HCT116 (cell line): ENCODE measurements around the gene WIZ. TPM values are rescaled to one million over a fixed set of nuclear protein-coding genes. Genes with fewer than 3 reads are reported as not detected.

ENCODE experiments used
- ATAC-seq: fragments of 200-7000 bp; cut with Tn5 transposase; 2 replicates; pipeline ENCODE4 v1.9.1; 2020; ENCODE audit warnings: mild to moderate bottlenecking, moderate library complexity
- BruUV-seq: library from RNA; stranded (reverse); fragments of 400-500 nt; replicated peaks from 2 replicates; lab custom pipeline; 2021; lab: Mats Ljungman, UMichigan
- CTCF ChIA-PET: fragments of 300-600 bp; sonication (Branson Sonifier 250); formaldehyde crosslinking; loops from one replicate; lab custom pipeline; 2021; ENCODE audit warnings: antibody characterized with exemption; lab: Charles Lee
- POLR2A ChIA-PET: fragments of 300-600, 350-600 bp; sonication (Branson Sonifier 250); formaldehyde crosslinking; loops from one replicate; lab custom pipeline; 2021; ENCODE audit warnings: antibody characterized with exemption; lab: Charles Lee
- RAD21 ChIA-PET, 2 experiments: fragments of 300-600 bp; sonication (Branson Sonifier 250); formaldehyde crosslinking; loops; one replicate each; lab custom pipeline; 2023; ENCODE audit warnings: low total read pairs in 2 of 2; ENCODE audit not compliant: uncharacterized antibody in 2 of 2, unreplicated experiment in 2 of 2, low non-redundant PET in 1 of 2; lab: Charles Lee
- DNase-seq: peaks from one replicate; pipeline ENCODE4 v3.0.0-alpha.2; 2010; ENCODE audit warnings: low read depth, low spot score
- H2AFZ ChIP-seq: fragments of 200-600 bp; shearing (Covaris generic), sonication (generic); 2 replicates; pipeline ENCODE4 v1.6.1; 2017; ENCODE audit warnings: low read depth, mixed run types, mixed read lengths, antibody characterized with exemption, low read length; ENCODE audit not compliant: poor library complexity, severe bottlenecking
- H3K27ac ChIP-seq: 2 replicates; pipeline ENCODE4 v1.5.1; 2012; ENCODE audit warnings: low read depth, low read length
- H3K27me3 ChIP-seq: fragments of 200-600 bp; sonication (generic); 2 replicates; pipeline ENCODE4 v1.6.1; 2016; ENCODE audit warnings: mixed run types, low read length, mixed read lengths; ENCODE audit not compliant: insufficient read depth
- H3K36me3 ChIP-seq, 2 experiments: fragments of 200-500 bp in 1 of 2; fragments of 200-600 bp in 1 of 2; sonication (Bioruptor generic) in 1 of 2; sonication (generic) in 1 of 2; 2 replicates each; pipeline versions ENCODE4 v1.5.1 to v1.6.1; 2014 to 2016; ENCODE audit warnings: low read length in 2 of 2, inconsistent platforms in 1 of 2, mixed read lengths in 1 of 2, mixed run types in 1 of 2; ENCODE audit not compliant: insufficient read depth in 2 of 2, control insufficient read depth in 1 of 2
- H3K4me1 ChIP-seq, 2 experiments: fragments of 200-600 bp in 1 of 2; sonication (generic) in 1 of 2; 2 replicates each; pipeline versions ENCODE4 v1.5.1 to v1.6.1; 2012 to 2017; ENCODE audit warnings: low read length in 2 of 2, inconsistent platforms in 1 of 2, mild to moderate bottlenecking in 1 of 2, mixed read lengths in 1 of 2, mixed run types in 1 of 2, moderate library complexity in 1 of 2; ENCODE audit not compliant: insufficient read depth in 2 of 2, control insufficient read depth in 1 of 2
- H3K4me2 ChIP-seq: fragments of 200-600 bp; sonication (generic); 2 replicates; pipeline ENCODE4 v1.6.1; 2017; ENCODE audit warnings: mixed run types, low read length, mixed read lengths
- H3K4me3 ChIP-seq, 2 experiments: fragments of 200-600 bp in 1 of 2; sonication (generic) in 1 of 2; replicated peaks in 1 of 2; 2 replicates each; pipeline ENCODE4 v1.5.1; 2011 to 2016; ENCODE audit warnings: low read length in 2 of 2, control low read depth in 1 of 2, low read depth in 1 of 2, mild to moderate bottlenecking in 1 of 2, mixed read lengths in 1 of 2, mixed run types in 1 of 2
- H3K79me2 ChIP-seq: fragments of 200-600 bp; sonication (generic); 2 replicates; pipeline ENCODE4 v1.6.1; 2017; ENCODE audit warnings: mild to moderate bottlenecking, mixed run types, low read length, moderate library complexity, mixed read lengths; ENCODE audit not compliant: insufficient read depth
- H3K9ac ChIP-seq: fragments of 200-600 bp; sonication (generic); 2 replicates; pipeline ENCODE4 v1.6.1; 2016; ENCODE audit warnings: low read length, mixed read lengths
- H3K9me2 ChIP-seq: fragments of 200-600 bp; sonication (generic), shearing (Covaris generic); 2 replicates; pipeline ENCODE4 v1.6.1; 2017; ENCODE audit warnings: mixed run types, mild to moderate bottlenecking, moderate library complexity; ENCODE audit not compliant: insufficient read depth
- H3K9me3 ChIP-seq, 2 experiments: fragments of 200-500 bp in 1 of 2; fragments of 200-600 bp in 1 of 2; sonication (Bioruptor generic) in 1 of 2; sonication (generic) in 1 of 2; 2 replicates each; pipeline ENCODE4 v1.6.1; 2014 to 2017; ENCODE audit warnings: low read length in 2 of 2, mixed read lengths in 2 of 2, inconsistent platforms in 1 of 2, low read depth in 1 of 2, mild to moderate bottlenecking in 1 of 2, mixed run types in 1 of 2, moderate library complexity in 1 of 2; ENCODE audit not compliant: control insufficient read depth in 1 of 2, insufficient read depth in 1 of 2
- H4K20me1 ChIP-seq: fragments of 200-600 bp; sonication (generic), shearing (Covaris generic); 2 replicates; pipeline ENCODE4 v1.6.1; 2017; ENCODE audit warnings: mixed run types, mild to moderate bottlenecking, moderate library complexity; ENCODE audit not compliant: insufficient read depth
- CBX3 ChIP-seq: IDR thresholded peaks from 2 replicates; pipeline ENCODE4 v1.6.1; 2012; ENCODE audit warnings: low read depth
- CEBPB ChIP-seq: IDR thresholded peaks from 2 replicates; pipeline ENCODE4 v1.6.1; 2012; ENCODE audit warnings: low read depth
- ELF1 ChIP-seq: IDR thresholded peaks from 2 replicates; pipeline ENCODE4 v1.6.1; 2012; ENCODE audit warnings: low read depth, borderline replicate concordance
- POLR2AphosphoS5 ChIP-seq: IDR thresholded peaks from 2 replicates; pipeline ENCODE4 v1.6.1; 2011; ENCODE audit warnings: mild to moderate bottlenecking, low read depth, low read length, moderate library complexity
- SIN3A ChIP-seq: IDR thresholded peaks from 2 replicates; pipeline ENCODE4 v1.6.1; 2012; ENCODE audit warnings: low read depth
- SRF ChIP-seq: IDR thresholded peaks from 2 replicates; pipeline ENCODE4 v1.6.1; 2012; ENCODE audit warnings: low read depth
- ZFX ChIP-seq: fragments of 450-650 bp; IDR thresholded peaks from 2 replicates; pipeline ENCODE4 v1.6.1; 2017
- ZNF274 ChIP-seq: fragments of 200-500 bp; sonication (Bioruptor generic); IDR thresholded peaks from 2 replicates; pipeline ENCODE4 v1.6.1; 2014; ENCODE audit warnings: mild to moderate bottlenecking, low read depth, low read length, inconsistent platforms
- intact Hi-C: fragments of 100-400 bp; cut with micrococcal nuclease; formaldehyde crosslinking; loops from 2 replicates; pipeline ENCODE4 v1.10.0; 2022
- total RNA-seq: library from RNA; stranded (reverse); gene quantifications from one replicate; pipeline ENCODE4 v1.2.1, GENCODE V29; 2021; ENCODE audit not compliant: unreplicated experiment
- TF ChIP-seq, protein P1 (sequence below): IDR thresholded peaks from 2 replicates; pipeline ENCODE4 v1.6.1; 2012; ENCODE audit warnings: low read depth
- TF ChIP-seq, protein P2 (sequence below): IDR thresholded peaks from 2 replicates; pipeline ENCODE4 v1.6.1; 2012

Gene WIZ
- total RNA-seq, 1 experiment from 2014 or later, result 28.4 TPM

DNA sequence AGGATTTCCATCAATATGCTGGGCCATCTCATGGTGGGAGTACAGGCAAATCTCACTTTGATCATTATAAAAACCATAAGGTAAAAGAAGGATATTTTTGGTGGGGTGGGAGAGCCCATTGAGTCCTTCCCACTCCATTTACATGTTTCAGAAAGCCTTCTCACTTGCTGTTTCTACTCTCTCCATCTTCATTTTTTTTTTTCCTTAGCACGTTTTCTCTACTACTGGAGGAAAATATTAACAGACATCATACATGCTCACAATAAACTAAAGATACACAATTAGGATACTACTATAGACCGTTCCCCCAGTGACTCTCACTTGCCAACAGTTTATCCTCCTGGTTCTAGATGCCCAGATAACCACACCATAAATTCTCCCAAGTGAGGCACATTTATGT, 68.3 kb downstream of the WIZ start:
- no peak for TF ChIP-seq SIN3A
- TF ChIP-seq ZFX, result no peak
- TF ChIP-seq CBX3, result no peak
- TF ChIP-seq SRF, result no peak
- no peak for TF ChIP-seq POLR2AphosphoS5
- no peak for TF ChIP-seq ZNF274
- no peak for TF ChIP-seq CEBPB
- TF ChIP-seq, protein P1, sequence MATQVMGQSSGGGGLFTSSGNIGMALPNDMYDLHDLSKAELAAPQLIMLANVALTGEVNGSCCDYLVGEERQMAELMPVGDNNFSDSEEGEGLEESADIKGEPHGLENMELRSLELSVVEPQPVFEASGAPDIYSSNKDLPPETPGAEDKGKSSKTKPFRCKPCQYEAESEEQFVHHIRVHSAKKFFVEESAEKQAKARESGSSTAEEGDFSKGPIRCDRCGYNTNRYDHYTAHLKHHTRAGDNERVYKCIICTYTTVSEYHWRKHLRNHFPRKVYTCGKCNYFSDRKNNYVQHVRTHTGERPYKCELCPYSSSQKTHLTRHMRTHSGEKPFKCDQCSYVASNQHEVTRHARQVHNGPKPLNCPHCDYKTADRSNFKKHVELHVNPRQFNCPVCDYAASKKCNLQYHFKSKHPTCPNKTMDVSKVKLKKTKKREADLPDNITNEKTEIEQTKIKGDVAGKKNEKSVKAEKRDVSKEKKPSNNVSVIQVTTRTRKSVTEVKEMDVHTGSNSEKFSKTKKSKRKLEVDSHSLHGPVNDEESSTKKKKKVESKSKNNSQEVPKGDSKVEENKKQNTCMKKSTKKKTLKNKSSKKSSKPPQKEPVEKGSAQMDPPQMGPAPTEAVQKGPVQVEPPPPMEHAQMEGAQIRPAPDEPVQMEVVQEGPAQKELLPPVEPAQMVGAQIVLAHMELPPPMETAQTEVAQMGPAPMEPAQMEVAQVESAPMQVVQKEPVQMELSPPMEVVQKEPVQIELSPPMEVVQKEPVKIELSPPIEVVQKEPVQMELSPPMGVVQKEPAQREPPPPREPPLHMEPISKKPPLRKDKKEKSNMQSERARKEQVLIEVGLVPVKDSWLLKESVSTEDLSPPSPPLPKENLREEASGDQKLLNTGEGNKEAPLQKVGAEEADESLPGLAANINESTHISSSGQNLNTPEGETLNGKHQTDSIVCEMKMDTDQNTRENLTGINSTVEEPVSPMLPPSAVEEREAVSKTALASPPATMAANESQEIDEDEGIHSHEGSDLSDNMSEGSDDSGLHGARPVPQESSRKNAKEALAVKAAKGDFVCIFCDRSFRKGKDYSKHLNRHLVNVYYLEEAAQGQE, result no peak
- no peak for TF ChIP-seq ELF1
- TF ChIP-seq, protein P2, sequence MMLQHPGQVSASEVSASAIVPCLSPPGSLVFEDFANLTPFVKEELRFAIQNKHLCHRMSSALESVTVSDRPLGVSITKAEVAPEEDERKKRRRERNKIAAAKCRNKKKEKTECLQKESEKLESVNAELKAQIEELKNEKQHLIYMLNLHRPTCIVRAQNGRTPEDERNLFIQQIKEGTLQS, result no peak
- Histone ChIP-seq H3K9me3 (no peaks in the 10 kb centered on the region), H3K4me3 (no peak overlapping the region), H3K9me2 (no peaks in the 10 kb centered on the region), H3K9ac (no peak overlapping the region), H4K20me1 (peaks cover 9% of the 10 kb centered on the region; the same call in 1 of the 2 replicates), H3K4me2 (peak overlapping the region; percentile 97), H3K4me1 (peaks cover 12 to 31% of the 10 kb centered on the region in 2 experiments), H3K27ac (peak overlapping the region; percentile 88; the same call in 1 of the 2 replicates), H3K27me3 (no peaks in the 10 kb centered on the region), H2AFZ (no peak overlapping the region), H3K36me3 (peaks cover 0 to 5% of the 10 kb centered on the region in 2 experiments; a peak in 3 of 4 replicates), H3K79me2 (peaks cover 43% of the 10 kb centered on the region)
- CTCF ChIA-PET, result no interaction called here
- POLR2A ChIA-PET, result no interaction called here
- DNase-seq, result no peak
- RAD21 ChIA-PET, result no interaction called here
- BruUV-seq, result no TSS peak
- intact Hi-C loops, result loop anchor here (2.0 kb wide), 1 partner anchor 37 kb away; the partner anchor contains the start of gene AKAP8L
- ATAC-seq, result no peak
